ENCODE measurements around the gene TRAF3IP1.
"Not testable (repeated sequence)": the region's sequence is repeated elsewhere in the genome, so short reads cannot be mapped to it uniquely, and the experiment has no call there.

TRAF3IP1 gene

DNA sequence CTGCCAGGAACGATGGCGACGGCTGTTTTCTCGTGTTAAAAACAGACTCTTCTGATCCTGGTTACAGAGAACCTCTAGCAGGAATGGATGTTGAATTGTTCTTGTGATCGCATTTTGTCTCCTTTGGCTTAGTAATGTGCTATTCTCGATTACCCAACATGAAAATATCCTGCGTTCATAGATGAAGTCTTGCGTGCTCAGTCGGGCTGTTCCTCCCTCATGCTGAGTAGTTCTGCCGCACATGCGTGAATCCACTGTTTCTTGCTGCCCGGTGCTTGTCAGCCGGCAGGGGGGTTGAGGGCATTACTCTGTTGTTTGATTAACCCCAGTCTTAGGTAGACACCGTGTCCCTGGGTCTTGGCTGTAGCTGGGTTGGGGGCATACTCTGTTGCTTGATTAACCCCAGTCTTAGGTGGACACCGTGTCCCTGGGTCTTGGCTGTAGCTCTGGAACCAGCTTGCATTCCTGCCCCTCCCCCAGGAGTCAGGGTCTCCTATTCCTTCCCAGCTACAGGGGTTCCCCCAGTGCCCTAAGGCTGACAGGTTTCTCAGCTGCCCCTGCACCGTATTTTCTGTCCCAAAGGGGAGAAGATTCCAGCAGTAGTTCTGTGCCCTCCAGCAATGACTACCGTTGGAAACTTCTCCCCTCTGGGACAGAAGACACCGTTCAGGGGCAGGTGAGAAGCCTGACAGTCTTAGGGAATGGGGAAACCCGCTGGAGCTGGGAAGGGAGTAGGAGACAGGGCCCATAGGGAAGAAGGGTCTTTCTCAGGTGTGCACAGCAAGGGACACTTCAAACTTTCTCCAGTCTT lies 84.3 kb downstream of the TRAF3IP1 start:
- no peak overlapping the region for H3K9ac ChIP-seq
- no peak overlapping the region for H3K27ac ChIP-seq
- no peak for TF ChIP-seq Cebpa-rat (IDR thresholded peaks at IDR 0.05)

DNA sequence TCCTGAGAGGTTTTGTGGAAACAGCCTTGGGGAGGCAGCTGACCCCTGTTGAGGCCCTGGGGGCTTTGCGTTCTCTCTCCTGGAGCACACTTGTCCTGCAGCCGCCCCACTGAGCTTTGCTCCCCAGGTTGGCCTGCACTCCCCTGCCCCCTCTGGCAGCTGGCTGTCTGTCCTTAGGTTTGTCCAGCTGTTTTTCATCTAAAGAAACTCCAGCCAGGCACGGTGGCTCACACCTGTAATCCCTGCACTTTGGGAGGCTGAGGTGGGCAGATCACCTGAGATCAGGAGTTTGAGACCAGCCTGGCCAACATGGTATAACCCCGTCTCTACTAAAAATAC lies 84.9 kb downstream of the TRAF3IP1 start:
- H3K27ac ChIP-seq, H3K9me3 ChIP-seq, H4K20me1 ChIP-seq, H3K4me2 ChIP-seq, H3K4me3 ChIP-seq, H3K27me3 ChIP-seq, H3K9ac ChIP-seq: not testable (repeated sequence)
- peaks cover 14% of the 10 kb centered on the region for H3K4me1 ChIP-seq
- H3K36me3 ChIP-seq = peaks cover 16% of the 10 kb centered on the region

More for the DNA sequence above, 84.3 kb downstream of the TRAF3IP1 start:
- Histone ChIP-seq H4K20me1 (no peaks in the 10 kb centered on the region), H3K36me3 (peaks cover 16% of the 10 kb centered on the region), H3K4me2 (no peak overlapping the region), H3K27me3 (no peaks in the 10 kb centered on the region), H3K4me3 (no peak overlapping the region), H3K4me1 (peaks cover 14% of the 10 kb centered on the region), H3K9me3 (no peaks in the 10 kb centered on the region)

DNA sequence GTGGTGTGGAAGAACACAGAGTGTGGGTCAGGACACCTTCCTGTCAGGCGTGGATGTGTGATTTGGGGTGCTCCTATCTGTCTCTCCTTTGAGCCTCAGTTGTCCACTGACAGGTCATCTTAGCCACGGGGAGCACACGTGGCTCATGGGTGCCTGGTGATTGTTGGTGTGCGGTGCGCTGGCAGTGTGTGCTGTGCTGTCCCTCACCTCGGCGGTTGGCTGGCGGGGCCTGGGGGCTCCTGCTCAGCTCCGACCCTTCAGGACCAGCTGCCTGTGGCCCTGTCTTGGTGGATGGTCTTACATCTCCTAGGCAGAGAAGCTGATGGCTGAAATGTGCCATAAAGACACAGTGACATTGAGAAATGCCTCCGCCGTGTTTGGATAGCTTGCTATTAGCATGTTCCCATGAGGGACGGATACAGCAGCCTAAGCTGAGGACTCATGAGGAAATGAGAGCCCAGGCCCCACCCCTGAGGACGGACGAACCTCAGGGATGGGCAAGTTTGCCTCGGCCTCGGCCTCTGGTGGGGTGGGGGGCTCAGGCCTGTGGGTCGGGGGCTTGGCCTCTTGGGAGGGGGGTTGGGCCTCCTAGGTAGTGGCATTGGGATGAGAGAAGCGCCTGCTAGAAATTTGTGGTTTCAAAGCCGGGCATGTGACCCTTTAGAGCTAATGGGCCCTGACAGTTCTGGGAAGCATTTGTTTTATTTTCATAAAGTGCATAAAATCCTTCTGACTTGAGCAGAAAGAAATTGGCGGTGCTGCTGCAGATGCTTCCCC lies 86.1 kb downstream of the TRAF3IP1 start:
- H3K9me3 ChIP-seq = no peaks in the 10 kb centered on the region
- peaks cover 14% of the 10 kb centered on the region for H3K4me1 ChIP-seq
- H3K27ac ChIP-seq = no peak overlapping the region
- no peak for TF ChIP-seq Cebpa-rat (IDR thresholded peaks at IDR 0.05)
- H4K20me1 ChIP-seq = no peaks in the 10 kb centered on the region
- H3K9ac ChIP-seq = no peak overlapping the region
- H3K4me2 ChIP-seq = no peak overlapping the region
- H3K27me3 ChIP-seq = no peaks in the 10 kb centered on the region
- peaks cover 16% of the 10 kb centered on the region for H3K36me3 ChIP-seq
- H3K4me3 ChIP-seq = no peak overlapping the region

DNA sequence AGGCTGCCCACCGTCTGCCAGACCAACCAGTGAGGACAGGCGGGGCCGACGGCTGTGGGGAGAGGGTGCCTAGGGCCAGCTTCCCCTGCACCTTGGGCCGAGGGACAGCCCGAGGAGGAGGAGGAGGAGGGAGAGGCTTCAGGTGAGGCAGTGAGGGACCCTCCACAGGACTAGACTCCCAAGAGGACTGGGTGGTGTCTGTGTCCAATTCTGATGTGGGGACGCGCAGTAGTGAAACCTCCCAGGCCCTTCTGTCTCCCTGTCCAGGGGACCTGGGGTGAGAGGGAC lies 86.6 kb downstream of the TRAF3IP1 start:
- Histone ChIP-seq H4K20me1 (no peaks in the 10 kb centered on the region), H3K27me3 (no peaks in the 10 kb centered on the region), H3K27ac (no peak overlapping the region), H3K4me2 (no peak overlapping the region), H3K4me1 (peaks cover 14% of the 10 kb centered on the region), H3K9ac (no peak overlapping the region), H3K4me3 (no peak overlapping the region), H3K36me3 (peaks cover 10% of the 10 kb centered on the region; the same call in 1 of the 2 replicates), H3K9me3 (no peaks in the 10 kb centered on the region)
- TF ChIP-seq Cebpa-rat (IDR thresholded peaks at IDR 0.05) = no peak

DNA sequence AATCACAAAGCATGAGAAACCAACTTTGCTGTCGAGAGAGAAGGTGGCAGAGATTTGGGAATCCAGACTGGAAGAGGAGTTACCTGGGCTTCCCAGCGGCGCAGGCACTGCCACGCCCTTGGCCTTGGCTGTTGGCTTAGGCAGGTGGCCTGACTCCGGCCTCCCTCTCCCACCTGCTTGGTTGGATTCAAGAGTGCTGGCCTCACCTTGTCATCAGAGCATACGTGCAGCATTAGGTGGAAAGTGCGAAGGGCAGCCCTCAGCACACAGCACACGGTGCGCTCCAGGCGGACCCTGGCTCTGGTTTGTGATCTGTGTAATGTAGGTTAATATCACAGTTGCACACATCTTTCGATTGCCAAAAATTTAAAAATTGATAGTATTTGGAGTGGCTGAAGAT lies 87.2 kb downstream of the TRAF3IP1 start:
- H3K36me3 ChIP-seq = peaks cover 9% of the 10 kb centered on the region; the same call in 1 of the 2 replicates
- no peak overlapping the region for H3K4me3 ChIP-seq
- H3K4me2 ChIP-seq = no peak overlapping the region
- H3K9ac ChIP-seq = no peak overlapping the region
- no peaks in the 10 kb centered on the region for H3K27me3 ChIP-seq
- TF ChIP-seq Cebpa-rat (IDR thresholded peaks at IDR 0.05) = no peak
- H3K4me1 ChIP-seq = peaks cover 14% of the 10 kb centered on the region
- no peaks in the 10 kb centered on the region for H4K20me1 ChIP-seq
- H3K27ac ChIP-seq = no peak overlapping the region
- no peaks in the 10 kb centered on the region for H3K9me3 ChIP-seq

DNA sequence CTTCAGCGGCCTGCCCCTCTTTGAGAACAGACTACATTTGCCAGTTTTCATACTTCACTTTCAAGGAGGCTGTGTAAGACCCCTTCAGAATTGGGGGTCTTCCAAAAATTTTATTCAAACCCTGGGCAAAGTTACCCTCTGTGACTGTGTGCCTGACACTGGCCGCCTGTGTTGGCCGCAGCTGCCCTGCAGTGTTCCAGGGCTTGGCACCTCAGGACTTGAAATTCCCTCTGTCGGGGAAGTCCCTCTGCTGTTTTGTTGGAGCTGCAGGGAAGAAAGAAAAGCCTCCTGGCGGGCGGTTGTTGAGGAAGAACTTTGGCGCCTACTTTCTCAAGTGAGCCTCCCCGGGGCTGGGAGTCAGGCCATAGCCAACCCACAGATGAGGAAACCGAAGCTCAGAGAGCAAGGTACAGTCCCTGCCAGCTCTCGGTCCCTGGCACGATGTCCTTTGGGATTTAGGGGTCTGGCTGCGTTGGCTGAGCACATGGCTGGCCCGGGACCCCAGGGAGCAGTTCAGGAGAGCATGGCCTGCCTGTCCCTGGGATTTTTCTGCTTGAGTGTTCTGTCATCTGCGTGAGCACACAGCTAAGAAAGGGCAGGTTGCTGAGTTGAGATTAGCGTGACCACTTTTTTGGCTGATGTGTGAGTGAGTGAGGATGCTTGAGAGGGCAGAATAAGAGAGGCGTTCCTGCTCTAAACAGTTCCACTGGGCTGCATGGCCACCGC lies 88.5 kb downstream of the TRAF3IP1 start:
- TF ChIP-seq Cebpa-rat (IDR thresholded peaks at IDR 0.05) = no peak
- H3K36me3 ChIP-seq = 0 out of 2 replicates have a peak, but pooled peaks cover under 1% of the 10 kb centered on the region
- no peaks in the 10 kb centered on the region for H3K9me3 ChIP-seq
- H3K27me3 ChIP-seq = no peaks in the 10 kb centered on the region
- H3K4me3 ChIP-seq = no peak overlapping the region
- no peak overlapping the region for H3K4me2 ChIP-seq
- peaks cover 14% of the 10 kb centered on the region for H3K4me1 ChIP-seq
- H3K9ac ChIP-seq = no peak overlapping the region
- H3K27ac ChIP-seq = no peak overlapping the region
- no peaks in the 10 kb centered on the region for H4K20me1 ChIP-seq

DNA sequence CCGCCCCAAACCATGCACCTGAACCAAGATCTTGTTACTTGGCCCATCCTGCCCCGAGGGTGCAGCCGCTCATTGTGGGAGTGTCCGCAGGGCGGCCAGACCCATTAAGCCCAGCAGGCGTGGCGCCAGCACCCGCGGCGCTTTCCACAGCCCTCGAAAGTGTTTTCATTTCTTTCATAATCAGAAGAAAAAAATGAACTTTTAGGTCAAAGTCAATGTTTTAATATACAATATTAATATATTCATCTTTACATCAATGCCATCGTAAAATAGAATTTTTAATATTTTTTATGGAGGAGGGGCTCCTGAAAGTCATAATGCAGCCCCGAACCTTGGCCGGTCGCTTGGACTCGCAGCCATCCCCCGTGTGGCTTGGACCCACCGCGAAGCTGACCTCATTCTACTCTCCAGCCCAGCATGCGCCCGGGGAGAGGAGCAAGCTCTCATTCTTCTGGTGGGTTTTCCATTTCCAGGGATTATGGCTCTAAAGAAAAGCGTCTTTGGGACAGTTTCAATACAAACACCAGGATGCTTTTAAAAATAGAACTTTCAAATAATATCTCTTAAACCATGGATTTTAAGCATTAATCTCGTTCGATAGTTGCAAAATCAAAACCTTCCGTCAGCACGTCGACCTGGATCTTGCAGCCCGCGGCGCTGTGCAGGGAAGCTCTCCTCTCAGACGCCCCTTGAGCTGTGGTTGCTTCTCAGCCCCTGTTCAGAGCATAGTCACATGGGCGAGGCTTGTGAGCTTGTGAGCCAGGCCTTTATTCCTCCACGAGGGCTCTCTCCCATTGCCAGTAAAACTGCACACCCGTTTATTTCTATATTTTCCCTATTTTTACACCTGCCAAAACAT lies 89.3 kb downstream of the TRAF3IP1 start:
- Histone ChIP-seq H3K9ac (no peak overlapping the region), H4K20me1 (no peaks in the 10 kb centered on the region), H3K36me3 (no peaks in the 10 kb centered on the region), H3K27me3 (no peaks in the 10 kb centered on the region), H3K4me3 (no peak overlapping the region), H3K4me1 (peaks cover 14% of the 10 kb centered on the region), H3K4me2 (no peak overlapping the region), H3K27ac (no peak overlapping the region), H3K9me3 (no peaks in the 10 kb centered on the region; the same call in 1 of the 2 replicates)
- TF ChIP-seq Cebpa-rat (IDR thresholded peaks at IDR 0.05) = no peak

DNA sequence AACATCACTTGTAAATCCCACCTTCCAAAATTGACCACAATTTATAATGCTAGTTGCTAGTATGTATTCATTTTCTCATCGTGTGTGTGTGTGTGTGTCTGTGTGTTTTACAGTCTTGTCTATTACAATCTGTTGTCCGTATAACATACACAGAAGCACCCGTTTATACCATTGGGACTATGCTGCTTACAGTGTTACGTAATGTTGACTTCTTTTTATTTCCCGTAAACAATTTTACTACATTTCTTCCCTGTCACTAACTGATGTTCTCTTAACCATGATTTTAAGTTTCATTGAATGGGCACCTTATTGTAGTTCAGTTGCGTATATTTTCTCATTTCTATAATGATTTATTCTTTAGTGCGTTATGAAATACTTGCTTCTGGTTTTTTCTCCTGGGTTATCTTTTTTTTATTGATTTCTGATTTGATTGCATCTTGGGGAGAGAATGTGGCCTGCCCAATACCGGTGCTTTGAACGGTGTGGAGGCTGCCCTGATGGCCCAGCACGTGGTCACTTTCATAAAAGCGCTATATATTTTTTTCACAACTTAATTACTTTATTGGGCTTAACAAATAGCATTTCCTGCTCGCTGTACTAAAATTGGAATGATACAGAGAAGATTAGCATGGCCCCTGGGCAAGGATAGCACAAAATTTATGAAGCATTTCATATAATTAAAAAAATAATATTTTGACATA lies 91.9 kb downstream of the TRAF3IP1 start:
- peaks cover 8% of the 10 kb centered on the region; the same call in 1 of the 2 replicates for H3K36me3 ChIP-seq
- H4K20me1 ChIP-seq = no peaks in the 10 kb centered on the region
- H3K9me3 ChIP-seq = peaks cover 25% of the 10 kb centered on the region
- H3K4me1 ChIP-seq = peaks cover 7% of the 10 kb centered on the region; the same call in 1 of the 2 replicates
- H3K4me3 ChIP-seq = no peak overlapping the region
- no peaks in the 10 kb centered on the region for H3K27me3 ChIP-seq
- H3K4me2 ChIP-seq = no peak overlapping the region
- H3K9ac ChIP-seq = no peak overlapping the region
- H3K27ac ChIP-seq = no peak overlapping the region
- TF ChIP-seq Cebpa-rat (IDR thresholded peaks at IDR 0.05) = no peak

DNA sequence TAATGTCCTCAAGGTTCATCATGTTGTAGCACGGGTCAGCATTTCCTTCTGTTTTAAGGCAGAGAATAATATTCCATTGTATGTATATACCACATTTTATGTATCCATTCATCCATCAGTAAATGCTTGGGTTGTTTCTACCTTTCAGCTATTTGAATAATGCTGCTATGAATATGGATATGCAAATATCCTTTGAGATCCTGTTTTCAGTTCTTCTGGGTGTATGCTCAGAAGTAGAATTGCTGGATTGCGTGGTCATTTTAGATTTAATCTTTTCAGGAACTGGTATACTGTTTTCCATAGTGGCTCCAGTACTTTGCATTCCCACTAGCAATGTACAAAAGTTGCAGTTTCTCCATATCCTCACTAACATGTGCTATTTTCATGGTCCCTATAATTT lies 93.0 kb downstream of the TRAF3IP1 start:
- peaks cover 7% of the 10 kb centered on the region; the same call in 1 of the 2 replicates for H3K4me1 ChIP-seq
- no peak overlapping the region for H3K9ac ChIP-seq
- no peak overlapping the region for H3K27ac ChIP-seq
- H4K20me1 ChIP-seq = no peaks in the 10 kb centered on the region
- H3K36me3 ChIP-seq = peaks cover 8% of the 10 kb centered on the region; the same call in 1 of the 2 replicates
- no peaks in the 10 kb centered on the region for H3K27me3 ChIP-seq
- peaks cover 25% of the 10 kb centered on the region for H3K9me3 ChIP-seq
- H3K4me3 ChIP-seq = no peak overlapping the region
- no peak overlapping the region for H3K4me2 ChIP-seq
- no peak for TF ChIP-seq Cebpa-rat (IDR thresholded peaks at IDR 0.05)

All from BLaER1 (cell line).